Neural cell (in vitro differentiated cells): ENCODE data around the gene SCARB1. TPM values are rescaled to one million over a fixed set of nuclear protein-coding genes. Genes with fewer than 3 reads are reported as not detected.

Experiments
- H2AFZ ChIP-seq: fragments of 200-600, 300-800 bp; sonication (generic), shearing (Covaris generic); 2 replicates; pipeline ENCODE4 v1.6.0; 2014; ENCODE audit warnings: low read depth, mild to moderate bottlenecking, antibody characterized with exemption, low read length, moderate library complexity
- H3F3A ChIP-seq: fragments of 200-600 bp; shearing (Covaris generic); 2 replicates; pipeline ENCODE4 v1.6.1; 2016; ENCODE audit warnings: mild to moderate bottlenecking, moderate library complexity, mixed read lengths, antibody characterized with exemption, low read length; ENCODE audit not compliant: insufficient read depth, poor library complexity, severe bottlenecking
- H3K27ac ChIP-seq: fragments of 200-600, 300-800 bp; sonication (generic), shearing (Covaris generic); 2 replicates; pipeline ENCODE4 v1.5.1; 2014; ENCODE audit warnings: mild to moderate bottlenecking, low read length, moderate library complexity
- H3K27me3 ChIP-seq: fragments of 300-800, 200-600 bp; sonication (generic), shearing (Covaris generic); 2 replicates; pipeline ENCODE4 v1.6.0; 2014; ENCODE audit warnings: mild to moderate bottlenecking, low read depth, low read length, moderate library complexity; ENCODE audit not compliant: insufficient read depth
- H3K36me3 ChIP-seq: fragments of 300-800, 200-600 bp; sonication (generic), shearing (Covaris generic); 2 replicates; pipeline ENCODE4 v1.5.1; 2014; ENCODE audit warnings: mild to moderate bottlenecking, antibody characterized with exemption, low read length, moderate library complexity; ENCODE audit not compliant: insufficient read depth
- H3K4me2 ChIP-seq: fragments of 300-800, 200-600 bp; sonication (generic), shearing (Covaris generic); 2 replicates; pipeline ENCODE4 v1.6.0; 2014; ENCODE audit warnings: mild to moderate bottlenecking, low read length
- H3K4me3 ChIP-seq: fragments of 300-800, 200-600 bp; sonication (generic), shearing (Covaris generic); 2 replicates; pipeline ENCODE4 v1.5.1; 2014; ENCODE audit warnings: mild to moderate bottlenecking, low read length, moderate library complexity
- H3K79me2 ChIP-seq: fragments of 200-600 bp; shearing (Covaris generic); replicated peaks from 2 replicates; pipeline ENCODE4 v1.6.0; 2014; ENCODE audit warnings: mild to moderate bottlenecking, low read length, moderate library complexity; ENCODE audit not compliant: insufficient read depth
- H3K9ac ChIP-seq: fragments of 300-800, 200-600 bp; sonication (generic), shearing (Covaris generic); 2 replicates; pipeline ENCODE4 v1.6.1; 2016; ENCODE audit warnings: mild to moderate bottlenecking, low read length, mixed read lengths
- H3K9me2 ChIP-seq: fragments of 200-600 bp; shearing (Covaris generic); 2 replicates; pipeline ENCODE4 v1.6.1; 2016; ENCODE audit warnings: mild to moderate bottlenecking, low read length, mixed read lengths; ENCODE audit not compliant: insufficient read depth
- H3K9me3 ChIP-seq: fragments of 200-600, 300-800 bp; sonication (generic), shearing (Covaris generic); 2 replicates; pipeline ENCODE4 v1.6.1; 2016; ENCODE audit warnings: mild to moderate bottlenecking, mixed run types, low read length, moderate library complexity, mixed read lengths
- H4K20me1 ChIP-seq: fragments of 200-600 bp; shearing (Covaris generic); 2 replicates; pipeline ENCODE4 v1.6.1; 2016; ENCODE audit warnings: mild to moderate bottlenecking, mixed run types; ENCODE audit not compliant: insufficient read depth
- EP300 ChIP-seq: fragments of 450-650 bp; conservative IDR thresholded peaks from 2 replicates; pipeline ENCODE4 v1.6.1; 2014; ENCODE audit warnings: antibody characterized with exemption, mild to moderate bottlenecking, moderate library complexity; ENCODE audit not compliant: poor library complexity, severe bottlenecking
- EZH2 ChIP-seq: fragments of 200-600, 300-800 bp; shearing (Covaris generic), sonication (generic); IDR thresholded peaks from 2 replicates; pipeline ENCODE4 v1.6.1; 2014; ENCODE audit warnings: antibody characterized with exemption, low read length, borderline replicate concordance, mild to moderate bottlenecking; ENCODE audit not compliant: insufficient read depth, poor library complexity, severe bottlenecking
- MXI1 ChIP-seq: fragments of 450-650 bp; conservative IDR thresholded peaks from 2 replicates; pipeline ENCODE4 v1.6.1; 2014; ENCODE audit warnings: antibody characterized with exemption, mild to moderate bottlenecking; ENCODE audit not compliant: poor library complexity, severe bottlenecking
- POLR2AphosphoS5 ChIP-seq: IDR thresholded peaks from 2 replicates; pipeline ENCODE4 v1.6.1; 2012
- RAD21 ChIP-seq: fragments of 450-650 bp; conservative IDR thresholded peaks from 2 replicates; pipeline ENCODE4 v1.6.1; 2014; ENCODE audit warnings: antibody characterized with exemption, mild to moderate bottlenecking, moderate library complexity
- SMC3 ChIP-seq: fragments of 450-650 bp; conservative IDR thresholded peaks from 2 replicates; pipeline ENCODE4 v1.6.1; 2014; ENCODE audit warnings: antibody characterized with exemption, mild to moderate bottlenecking, moderate library complexity; ENCODE audit not compliant: poor library complexity
- TAF1 ChIP-seq: IDR thresholded peaks from 2 replicates; pipeline ENCODE4 v1.6.1; 2012; ENCODE audit warnings: low read depth
- polyA plus RNA-seq: library from polyadenylated mRNA; depleted of rRNA; stranded (reverse); fragments of >200 nt; gene quantifications from 2 replicates; pipeline ENCODE4 v1.2.3, GENCODE V29; 2014
- TF ChIP-seq, protein P1 (sequence below): IDR thresholded peaks from 2 replicates; pipeline ENCODE4 v1.6.1; 2012; ENCODE audit warnings: borderline replicate concordance
- TF ChIP-seq, protein P2 (sequence below): fragments of 450-650 bp; IDR thresholded peaks from 2 replicates; pipeline ENCODE4 v1.5.1; 2014; ENCODE audit warnings: antibody characterized with exemption, mild to moderate bottlenecking, moderate library complexity; ENCODE audit not compliant: poor library complexity, severe bottlenecking

SCARB1 gene
- polyA plus RNA-seq, 1 donor from 2014 or later: 5.8 TPM

DNA sequence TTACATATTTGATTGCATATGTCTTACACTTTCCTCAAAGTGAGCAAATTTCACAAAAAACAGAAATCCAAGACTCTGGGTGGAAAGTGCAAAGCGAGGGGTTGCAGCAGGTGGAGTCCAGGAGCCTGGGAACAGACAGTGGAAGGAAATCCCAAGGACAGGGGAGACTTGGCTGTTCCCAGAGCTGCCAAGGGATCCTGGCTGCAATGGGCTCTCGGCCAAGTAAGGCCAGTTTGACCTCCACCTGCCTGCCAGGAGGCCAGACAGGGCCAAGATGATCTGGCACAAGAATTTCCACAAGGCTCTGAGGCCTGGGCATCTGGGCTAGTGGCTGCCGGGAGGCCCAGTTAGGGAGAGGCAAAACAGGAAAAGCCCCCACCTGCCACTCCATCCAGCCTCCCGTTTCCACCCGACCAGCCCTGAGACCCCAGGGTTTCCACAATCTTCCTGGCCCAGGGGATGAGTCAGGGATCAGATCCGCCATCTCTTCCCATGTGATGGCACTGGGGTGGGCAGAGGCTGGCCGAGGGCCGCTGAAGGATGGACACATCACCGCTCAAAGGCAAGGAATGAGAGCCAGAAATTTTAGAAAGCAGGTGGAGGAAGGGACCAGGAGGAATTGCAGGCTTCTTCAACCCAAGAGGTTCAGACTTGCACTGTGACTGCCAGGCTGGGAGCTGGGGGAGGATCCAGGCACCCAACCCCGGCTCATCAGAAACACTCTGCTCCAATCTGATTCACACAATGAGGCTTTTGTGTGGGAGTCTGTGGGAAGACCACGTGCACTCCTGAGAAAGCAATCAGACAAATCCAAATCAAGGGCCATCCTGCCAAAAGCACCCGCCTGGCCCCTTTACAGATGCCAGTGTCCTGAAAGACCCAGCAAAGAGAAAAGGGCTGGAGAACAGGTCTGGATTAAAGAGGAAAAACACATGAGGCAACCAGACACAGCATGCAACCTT, 16.3 kb downstream of the SCARB1 start:
- H3K36me3 ChIP-seq: no peaks in the 10 kb centered on the region
- H3K27ac ChIP-seq: no peak overlapping the region
- no peak overlapping the region for H3K9ac ChIP-seq
- no peaks in the 10 kb centered on the region for H3K9me3 ChIP-seq
- H3K79me2 ChIP-seq: no peaks in the 10 kb centered on the region
- H3K27me3 ChIP-seq: no peaks in the 10 kb centered on the region
- H2AFZ ChIP-seq: no peak overlapping the region
- no peak overlapping the region for H3K4me3 ChIP-seq
- H3K9me2 ChIP-seq: no peaks in the 10 kb centered on the region
- H3F3A ChIP-seq: no peaks in the 10 kb centered on the region
- no peak overlapping the region for H3K4me2 ChIP-seq
- H4K20me1 ChIP-seq: no peaks in the 10 kb centered on the region
- TF ChIP-seq TAF1 (no peak), EZH2 (no peak)

DNA sequence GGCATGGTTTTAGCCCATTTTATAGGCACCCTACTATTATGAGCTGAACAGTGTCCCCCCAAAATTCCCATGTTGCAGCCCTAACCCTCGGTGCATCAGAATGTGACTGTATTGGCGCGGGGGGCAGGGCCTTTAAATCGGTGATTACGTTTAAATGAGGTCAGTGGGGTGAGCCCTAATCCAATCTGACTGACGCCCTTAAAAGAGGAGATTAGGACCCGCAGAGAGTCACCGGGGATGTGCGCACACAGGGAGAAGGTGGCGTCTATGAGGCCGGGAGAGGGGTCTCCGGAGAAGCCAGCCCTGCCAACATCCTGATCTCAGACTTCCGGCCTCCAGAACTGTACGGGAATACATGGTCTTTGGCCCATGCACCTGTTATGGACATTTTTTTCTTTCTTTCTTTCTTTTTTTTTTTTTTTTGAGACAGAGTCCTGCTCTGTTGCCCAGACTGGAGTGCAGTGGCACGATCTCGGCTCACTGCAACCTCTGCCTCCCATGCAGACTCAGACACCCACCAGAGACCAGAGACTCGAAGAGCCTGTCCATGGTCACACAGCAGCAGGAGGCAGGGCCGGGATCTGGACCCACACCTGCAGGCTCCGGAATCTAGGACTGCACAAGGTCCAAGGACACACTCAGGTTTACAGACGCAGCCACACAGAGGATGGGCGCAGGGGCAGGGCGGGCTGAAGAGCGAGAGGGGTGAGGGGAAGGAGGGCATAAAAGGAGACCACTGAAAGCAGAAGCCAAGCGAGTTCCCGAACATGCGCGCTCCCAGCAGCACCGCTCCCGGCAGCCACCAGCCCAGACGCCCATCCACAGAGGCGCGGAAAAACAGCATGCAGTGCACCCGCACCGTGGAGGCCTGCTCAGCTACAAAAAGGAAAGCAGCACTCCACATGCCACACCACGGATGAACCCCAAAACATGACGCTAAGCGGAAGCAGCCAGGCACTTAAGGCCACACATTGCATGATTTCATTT, 19.0 kb downstream of the SCARB1 start:
- TF ChIP-seq EZH2: no peak
- TF ChIP-seq MXI1: no peak
- TF ChIP-seq, protein P1, sequence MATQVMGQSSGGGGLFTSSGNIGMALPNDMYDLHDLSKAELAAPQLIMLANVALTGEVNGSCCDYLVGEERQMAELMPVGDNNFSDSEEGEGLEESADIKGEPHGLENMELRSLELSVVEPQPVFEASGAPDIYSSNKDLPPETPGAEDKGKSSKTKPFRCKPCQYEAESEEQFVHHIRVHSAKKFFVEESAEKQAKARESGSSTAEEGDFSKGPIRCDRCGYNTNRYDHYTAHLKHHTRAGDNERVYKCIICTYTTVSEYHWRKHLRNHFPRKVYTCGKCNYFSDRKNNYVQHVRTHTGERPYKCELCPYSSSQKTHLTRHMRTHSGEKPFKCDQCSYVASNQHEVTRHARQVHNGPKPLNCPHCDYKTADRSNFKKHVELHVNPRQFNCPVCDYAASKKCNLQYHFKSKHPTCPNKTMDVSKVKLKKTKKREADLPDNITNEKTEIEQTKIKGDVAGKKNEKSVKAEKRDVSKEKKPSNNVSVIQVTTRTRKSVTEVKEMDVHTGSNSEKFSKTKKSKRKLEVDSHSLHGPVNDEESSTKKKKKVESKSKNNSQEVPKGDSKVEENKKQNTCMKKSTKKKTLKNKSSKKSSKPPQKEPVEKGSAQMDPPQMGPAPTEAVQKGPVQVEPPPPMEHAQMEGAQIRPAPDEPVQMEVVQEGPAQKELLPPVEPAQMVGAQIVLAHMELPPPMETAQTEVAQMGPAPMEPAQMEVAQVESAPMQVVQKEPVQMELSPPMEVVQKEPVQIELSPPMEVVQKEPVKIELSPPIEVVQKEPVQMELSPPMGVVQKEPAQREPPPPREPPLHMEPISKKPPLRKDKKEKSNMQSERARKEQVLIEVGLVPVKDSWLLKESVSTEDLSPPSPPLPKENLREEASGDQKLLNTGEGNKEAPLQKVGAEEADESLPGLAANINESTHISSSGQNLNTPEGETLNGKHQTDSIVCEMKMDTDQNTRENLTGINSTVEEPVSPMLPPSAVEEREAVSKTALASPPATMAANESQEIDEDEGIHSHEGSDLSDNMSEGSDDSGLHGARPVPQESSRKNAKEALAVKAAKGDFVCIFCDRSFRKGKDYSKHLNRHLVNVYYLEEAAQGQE: no peak
- TF ChIP-seq EP300: no peak
- TF ChIP-seq, protein P2, sequence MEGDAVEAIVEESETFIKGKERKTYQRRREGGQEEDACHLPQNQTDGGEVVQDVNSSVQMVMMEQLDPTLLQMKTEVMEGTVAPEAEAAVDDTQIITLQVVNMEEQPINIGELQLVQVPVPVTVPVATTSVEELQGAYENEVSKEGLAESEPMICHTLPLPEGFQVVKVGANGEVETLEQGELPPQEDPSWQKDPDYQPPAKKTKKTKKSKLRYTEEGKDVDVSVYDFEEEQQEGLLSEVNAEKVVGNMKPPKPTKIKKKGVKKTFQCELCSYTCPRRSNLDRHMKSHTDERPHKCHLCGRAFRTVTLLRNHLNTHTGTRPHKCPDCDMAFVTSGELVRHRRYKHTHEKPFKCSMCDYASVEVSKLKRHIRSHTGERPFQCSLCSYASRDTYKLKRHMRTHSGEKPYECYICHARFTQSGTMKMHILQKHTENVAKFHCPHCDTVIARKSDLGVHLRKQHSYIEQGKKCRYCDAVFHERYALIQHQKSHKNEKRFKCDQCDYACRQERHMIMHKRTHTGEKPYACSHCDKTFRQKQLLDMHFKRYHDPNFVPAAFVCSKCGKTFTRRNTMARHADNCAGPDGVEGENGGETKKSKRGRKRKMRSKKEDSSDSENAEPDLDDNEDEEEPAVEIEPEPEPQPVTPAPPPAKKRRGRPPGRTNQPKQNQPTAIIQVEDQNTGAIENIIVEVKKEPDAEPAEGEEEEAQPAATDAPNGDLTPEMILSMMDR: no peak
- TF ChIP-seq TAF1: no peak
- TF ChIP-seq POLR2AphosphoS5: no peak
- no peak for TF ChIP-seq SMC3
- no peak for TF ChIP-seq RAD21
- H4K20me1 ChIP-seq: no peaks in the 10 kb centered on the region
- H3K4me2 ChIP-seq: no peak overlapping the region
- no peaks in the 10 kb centered on the region for H3K9me3 ChIP-seq
- H3K27me3 ChIP-seq: no peaks in the 10 kb centered on the region
- H3K9ac ChIP-seq: no peak overlapping the region
- no peak overlapping the region for H2AFZ ChIP-seq
- no peaks in the 10 kb centered on the region for H3K36me3 ChIP-seq
- no peaks in the 10 kb centered on the region for H3K9me2 ChIP-seq
- no peaks in the 10 kb centered on the region for H3F3A ChIP-seq
- H3K4me3 ChIP-seq: no peak overlapping the region
- H3K79me2 ChIP-seq: no peaks in the 10 kb centered on the region
- no peak overlapping the region for H3K27ac ChIP-seq
